HepG2 (cell line): ENCODE data around the gene BAIAP2L2.

Source experiments
- CAMTA2 ChIP-seq: sonication (generic); formaldehyde crosslinking; IDR thresholded peaks from 2 replicates; pipeline ENCODE4 v1.4.0; 2020; ENCODE audit warnings: mild to moderate bottlenecking, missing genetic modification reagents, borderline replicate concordance
- EP300 ChIP-seq, 3 experiments: sonication (generic) in 1 of 3; formaldehyde crosslinking in 1 of 3; IDR thresholded peaks; 2 replicates each; pipeline versions ENCODE4 v1.5.1 to v1.6.1; 2011 to 2020; ENCODE audit warnings: low read depth in 2 of 3, low read length in 2 of 3, borderline replicate concordance in 1 of 3, improper control_type of control experiment in 1 of 3, mild to moderate bottlenecking in 1 of 3, missing genetic modification reagents in 1 of 3, moderate library complexity in 1 of 3
- POLR2AphosphoS2 ChIP-seq: IDR thresholded peaks from 2 replicates; pipeline ENCODE4 v1.6.1; 2011; ENCODE audit warnings: low read depth, low read length, improper control_type of control experiment
- POLR2AphosphoS5 ChIP-seq: IDR thresholded peaks from 2 replicates; pipeline ENCODE4 v1.6.1; 2012; ENCODE audit warnings: low read depth, low read length
- TBX2 ChIP-seq: sonication (generic); formaldehyde crosslinking; IDR thresholded peaks from 2 replicates; pipeline ENCODE4 v1.5.0; 2020; ENCODE audit warnings: missing genetic modification reagents, mild to moderate bottlenecking, borderline replicate concordance
- ZNF569 ChIP-seq: sonication (generic); formaldehyde crosslinking; IDR thresholded peaks from 2 replicates; pipeline ENCODE4 v1.5.0; 2020; ENCODE audit warnings: mild to moderate bottlenecking, missing genetic modification reagents, moderate library complexity, borderline replicate concordance
- ZSCAN29 ChIP-seq: sonication (generic); formaldehyde crosslinking; conservative IDR thresholded peaks from 2 replicates; pipeline ENCODE4 v1.4.0; 2020; ENCODE audit warnings: mild to moderate bottlenecking, missing genetic modification reagents

- TF ChIP-seq EP300 (IDR thresholded peaks at IDR 0.05; ENCODE audit: low read depth in 2 of 2, low read length in 2 of 2): no peak
- TF ChIP-seq EP300 (CRISPR knock-in tag; IDR thresholded peaks at IDR 0.05; ENCODE audit: borderline replicate concordance): no peak
- no peak for TF ChIP-seq ZSCAN29 (CRISPR knock-in tag)
- no peak for TF ChIP-seq POLR2AphosphoS5
- TF ChIP-seq TBX2: no peak
- no peak for TF ChIP-seq CAMTA2 (CRISPR knock-in tag)
- TF ChIP-seq ZNF569: no peak
- no peak for TF ChIP-seq POLR2AphosphoS2
These were observed 26.4 kb downstream of the BAIAP2L2 start, which contains the start of gene SLC16A8 for GRCh38 chr22:38083931-38084631.
